GM19395 (cell line): ENCODE measurements around the gene NLN.
"Not testable (repeated sequence)": the region's sequence is repeated elsewhere in the genome, so short reads cannot be mapped to it uniquely, and the experiment has no call there.

Experiments used
- ATAC-seq: cut with Tn5 transposase; IDR thresholded peaks from one replicate; pipeline ENCODE4 v1.9.1; 2021; ENCODE audit warnings: mild to moderate bottlenecking, moderate library complexity; ENCODE audit not compliant: unreplicated experiment

Gene NLN

DNA sequence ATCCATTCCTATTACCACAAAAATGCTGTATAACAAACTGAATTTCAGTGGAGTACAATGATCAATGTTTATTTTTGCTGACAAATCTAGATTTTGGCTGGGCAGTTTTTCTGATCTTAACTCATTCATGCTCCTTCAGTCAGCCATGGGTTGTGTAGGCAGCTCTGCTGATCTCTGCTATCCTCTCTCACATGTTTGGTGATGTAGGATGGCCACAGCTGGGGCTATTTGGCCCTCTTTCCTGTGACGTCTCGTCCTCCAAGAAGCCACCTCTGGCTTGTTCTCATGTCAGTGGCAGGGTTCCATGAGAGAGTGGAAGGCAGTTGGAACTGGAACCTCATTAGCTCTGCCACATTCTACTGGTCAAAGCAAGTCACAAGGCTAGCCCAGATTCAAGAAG, 8.9 kb downstream of the NLN start:
- ATAC-seq, result no peak

DNA sequence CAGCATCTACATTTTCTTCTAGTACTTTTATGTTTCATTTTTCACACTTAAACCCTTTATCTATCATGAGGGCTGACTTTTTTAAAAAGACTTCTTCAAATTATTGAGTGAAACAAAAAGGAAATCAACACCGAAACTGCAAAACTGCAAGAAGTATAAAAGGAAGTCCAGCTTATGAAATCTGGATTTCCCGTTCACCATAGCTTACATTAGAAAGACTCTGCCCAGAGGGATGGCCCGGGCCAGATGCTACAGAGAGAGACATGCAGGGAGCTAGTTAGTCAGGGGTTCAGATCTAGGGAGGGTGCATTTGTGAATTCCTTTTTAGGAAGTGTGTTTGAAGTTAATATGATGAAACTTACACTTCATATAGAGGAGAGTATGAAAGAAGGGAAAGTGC, 10.0 kb downstream of the NLN start:
- not testable (repeated sequence) for ATAC-seq

DNA sequence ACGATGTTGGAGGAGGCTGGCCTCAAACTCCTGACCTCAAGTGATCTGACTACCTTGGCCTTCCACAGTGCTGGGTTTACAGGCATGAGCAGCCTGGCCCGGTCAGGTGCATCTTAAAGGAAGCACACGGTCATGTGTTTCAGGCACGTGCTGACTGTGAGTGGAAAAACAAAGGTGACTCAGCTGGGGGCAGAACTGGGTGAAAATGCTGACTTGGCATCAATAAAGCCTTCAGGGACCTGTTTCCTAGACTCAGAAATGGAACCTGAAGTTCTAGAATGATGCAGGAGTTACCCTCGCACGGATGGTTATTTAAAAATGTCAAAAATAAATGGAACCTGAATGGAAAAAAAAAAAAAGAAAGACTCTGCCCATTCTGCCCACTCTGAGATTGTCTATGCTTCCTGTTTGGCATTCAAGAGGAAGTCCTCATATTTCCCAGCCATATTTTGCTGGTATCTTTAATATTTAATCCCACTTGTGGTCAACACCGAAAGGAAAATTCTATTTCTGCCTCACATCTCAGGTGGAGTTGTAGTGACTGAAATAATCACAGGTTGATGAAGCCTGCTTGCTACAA, 12.3 kb downstream of the NLN start:
- not testable (repeated sequence) for ATAC-seq

DNA sequence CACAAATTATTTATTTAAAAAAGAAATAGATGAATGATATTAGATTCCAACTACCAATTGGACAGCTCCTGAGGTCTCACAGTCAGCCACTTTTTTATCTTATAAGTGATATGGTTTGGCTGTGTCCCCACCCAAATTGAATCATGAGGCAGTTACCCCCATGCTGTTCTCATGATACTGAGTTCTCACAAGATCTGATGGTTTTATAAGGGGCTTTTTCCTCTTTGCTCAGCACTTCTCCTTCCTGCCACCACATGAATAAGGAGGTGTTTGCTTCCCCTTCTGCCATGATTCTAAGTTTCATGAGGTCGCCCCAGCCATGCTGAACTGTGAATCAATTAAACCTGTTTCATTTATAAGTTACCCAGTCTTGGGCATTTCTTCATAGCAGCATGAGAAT, 12.9 kb downstream of the NLN start:
- no peak for ATAC-seq

DNA sequence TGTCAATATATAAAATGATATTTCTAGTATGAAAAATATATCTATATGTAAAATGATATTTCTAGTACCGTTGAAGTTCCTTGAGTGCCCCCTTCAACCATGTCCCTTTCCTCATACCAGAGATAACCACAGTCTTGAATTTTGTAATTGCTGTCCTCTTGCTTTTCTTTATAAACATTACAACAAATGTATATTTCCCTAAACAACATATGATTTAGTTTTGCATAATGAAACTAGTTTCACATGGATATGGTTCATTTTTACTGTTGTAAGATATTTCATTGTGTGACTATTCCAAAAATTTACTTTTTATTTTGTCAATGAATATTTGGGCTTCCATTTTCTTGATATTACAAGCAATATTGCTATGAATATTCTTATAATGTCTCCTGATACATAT, 14.0 kb downstream of the NLN start:
- no peak for ATAC-seq

DNA sequence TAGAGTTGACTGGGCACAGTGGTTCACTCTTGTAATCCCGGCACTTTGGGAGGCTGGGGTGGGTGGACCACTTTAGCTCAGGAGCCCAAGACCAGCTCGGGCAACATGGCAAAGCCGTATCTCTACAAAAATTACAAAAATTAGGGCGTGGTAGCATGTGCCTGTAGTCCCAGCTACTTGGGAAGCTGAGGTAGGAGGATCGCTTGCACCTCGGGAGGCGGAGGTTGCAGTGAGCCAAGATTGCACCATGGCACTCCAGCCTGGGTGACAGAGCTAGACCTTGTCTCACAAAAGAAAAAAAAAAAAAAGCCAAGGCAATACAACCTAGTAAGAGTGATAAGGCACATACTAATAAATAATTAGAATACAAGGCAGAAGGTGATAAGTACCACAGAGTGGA, 15.8 kb downstream of the NLN start:
- ATAC-seq, result no peak

DNA sequence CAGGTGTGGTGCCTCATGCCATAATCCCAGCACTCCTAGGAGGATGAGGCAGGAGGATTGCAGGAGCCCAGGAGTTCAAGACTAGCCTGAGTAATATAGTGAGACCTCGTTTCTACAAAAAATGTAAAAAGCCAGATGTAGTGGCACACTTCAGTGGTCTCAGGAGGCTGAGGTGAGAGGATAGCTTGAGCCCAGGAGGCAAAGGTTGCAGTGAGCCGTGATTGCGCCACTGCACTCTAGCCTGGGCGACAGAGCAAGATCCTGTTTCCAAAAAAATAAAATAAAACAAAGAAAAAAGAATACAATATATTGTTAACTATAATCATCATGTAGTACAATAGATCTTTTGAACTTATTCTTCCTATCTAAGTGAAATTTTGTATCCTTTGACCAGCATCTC, 16.3 kb downstream of the NLN start:
- no peak for ATAC-seq

DNA sequence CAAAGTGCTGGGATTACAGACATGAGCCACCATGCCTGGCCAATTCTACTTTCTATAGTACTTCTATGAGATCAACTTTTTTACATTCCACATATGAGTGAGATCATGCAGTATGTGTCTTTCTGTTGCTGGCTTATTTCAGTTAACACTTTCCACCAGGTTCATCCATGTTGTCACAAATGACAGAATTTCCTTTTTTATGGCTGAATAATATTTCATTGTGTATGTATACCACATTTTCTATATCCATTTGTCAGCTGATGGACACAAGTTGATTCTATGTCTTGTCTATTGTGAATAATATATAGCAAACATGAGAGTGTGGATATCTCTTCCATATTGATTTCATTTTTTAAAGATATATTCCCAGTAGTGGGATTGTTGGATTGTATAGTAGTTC, 17.2 kb downstream of the NLN start:
- ATAC-seq, result no peak

DNA sequence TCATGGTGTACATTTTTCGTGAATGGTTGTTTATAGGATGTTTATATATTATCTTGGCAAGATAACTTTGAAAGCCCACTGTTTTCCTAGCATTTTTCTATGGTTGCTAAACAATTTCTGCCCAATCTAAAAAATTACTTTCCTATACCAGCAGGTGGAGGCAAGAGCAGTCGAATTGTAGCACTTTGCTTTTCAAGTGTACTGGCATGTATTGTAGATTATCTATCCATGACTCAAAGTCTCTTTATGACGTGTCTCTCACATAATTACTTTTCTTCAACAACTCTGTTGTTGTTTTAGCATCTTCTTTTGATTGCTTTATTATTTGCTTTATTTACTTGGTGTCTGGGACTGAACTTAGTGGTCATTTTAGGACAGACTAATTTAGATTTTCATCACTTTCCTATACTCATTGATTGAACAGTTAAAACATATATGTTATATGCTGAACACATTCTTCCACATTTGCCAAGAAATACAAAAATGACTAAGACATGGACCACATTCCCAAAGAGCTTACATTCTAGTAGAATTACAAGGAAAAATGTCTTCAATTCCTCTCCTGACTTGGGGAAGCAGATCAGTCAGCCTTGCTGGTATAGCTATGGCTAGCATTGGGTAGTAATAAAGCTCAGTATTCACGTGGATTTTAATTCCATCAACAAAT, 20.7 kb downstream of the NLN start:
- ATAC-seq, result peak; percentile 90

DNA sequence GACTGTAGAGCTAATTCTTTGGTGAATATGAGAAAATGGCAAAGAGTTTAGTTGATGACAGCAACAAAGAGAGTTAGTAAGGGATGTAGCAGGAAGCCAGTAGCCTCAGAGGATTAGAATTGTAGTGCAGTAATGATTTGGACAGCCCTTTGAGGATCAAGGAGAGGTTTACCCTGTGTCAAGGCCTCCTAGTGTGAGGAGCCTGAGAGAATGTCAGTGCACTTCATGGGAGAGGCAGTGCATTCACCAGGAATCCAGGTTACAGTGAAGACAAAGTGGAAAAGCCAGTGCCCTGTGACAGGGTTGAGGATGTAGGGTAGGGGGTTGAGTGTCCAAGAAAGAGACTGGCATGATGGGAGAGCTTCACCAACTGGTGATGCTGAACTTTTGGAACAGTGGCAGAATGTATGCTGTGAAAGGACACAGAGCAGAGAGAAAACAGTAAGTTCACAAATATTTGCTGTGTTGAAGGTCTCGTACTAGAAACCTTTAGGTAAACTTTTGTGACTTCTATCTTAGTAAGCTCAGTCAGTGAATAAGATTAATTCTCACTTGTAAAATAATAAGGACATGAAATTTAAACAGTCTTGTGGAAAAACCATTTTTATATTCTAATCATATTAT, 27.3 kb downstream of the NLN start:
- no peak for ATAC-seq

DNA sequence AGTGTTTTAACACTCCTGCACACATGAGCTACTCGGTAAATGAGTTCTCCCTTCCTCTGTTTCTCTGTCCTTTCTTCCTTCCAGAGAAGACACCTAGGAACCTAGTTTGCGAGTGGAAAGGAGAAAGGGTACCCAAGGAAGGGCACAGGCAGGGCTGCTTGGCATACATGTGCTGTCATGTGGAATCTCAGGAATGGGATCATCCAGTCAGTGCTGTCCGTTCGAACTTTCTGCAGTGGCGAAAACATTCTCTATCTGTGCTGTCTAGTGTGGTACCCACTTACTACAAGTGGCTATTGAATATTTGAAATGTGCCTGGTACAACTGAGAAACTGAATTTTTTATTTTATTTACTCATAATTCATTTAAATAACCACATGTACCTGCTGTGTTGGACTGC, 28.0 kb downstream of the NLN start:
- no peak for ATAC-seq

DNA sequence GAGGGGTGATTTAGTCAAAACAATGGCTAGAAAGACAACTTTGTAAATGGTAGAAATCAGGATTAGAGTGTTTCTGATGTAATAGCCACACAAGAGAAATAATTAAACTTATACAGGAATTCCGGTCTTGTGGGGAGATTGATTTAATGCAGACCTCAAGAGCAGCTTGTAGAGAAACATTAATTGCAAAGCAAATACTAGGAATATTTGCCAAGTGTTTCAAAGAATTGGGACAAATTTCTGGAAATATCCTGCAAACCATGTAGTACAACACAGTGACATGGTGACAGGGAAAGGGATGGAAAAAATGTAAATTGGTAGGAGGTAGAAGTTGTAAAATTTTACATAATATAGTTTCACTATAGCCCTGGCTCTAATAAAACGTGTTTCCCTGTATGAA, 28.9 kb downstream of the NLN start:
- ATAC-seq, result no peak

DNA sequence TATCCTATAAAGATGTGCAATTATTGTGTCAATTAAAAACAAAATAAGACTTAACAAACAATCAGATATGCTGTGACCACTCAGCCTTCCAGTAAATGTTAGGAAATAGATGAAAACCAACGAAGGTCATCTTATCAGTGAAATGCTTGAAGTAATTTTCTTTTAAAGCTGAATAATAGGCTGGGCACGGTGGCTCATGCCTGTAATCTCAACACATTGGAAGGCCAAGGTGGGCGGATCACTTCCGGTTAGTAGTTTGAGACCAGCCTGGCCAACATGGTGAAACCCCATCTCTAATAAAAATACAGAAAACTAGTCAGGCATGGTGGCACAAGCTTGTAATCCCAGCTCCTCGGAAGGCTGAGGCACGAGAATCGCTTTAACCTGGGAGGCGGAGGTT, 31.2 kb downstream of the NLN start:
- no peak for ATAC-seq

DNA sequence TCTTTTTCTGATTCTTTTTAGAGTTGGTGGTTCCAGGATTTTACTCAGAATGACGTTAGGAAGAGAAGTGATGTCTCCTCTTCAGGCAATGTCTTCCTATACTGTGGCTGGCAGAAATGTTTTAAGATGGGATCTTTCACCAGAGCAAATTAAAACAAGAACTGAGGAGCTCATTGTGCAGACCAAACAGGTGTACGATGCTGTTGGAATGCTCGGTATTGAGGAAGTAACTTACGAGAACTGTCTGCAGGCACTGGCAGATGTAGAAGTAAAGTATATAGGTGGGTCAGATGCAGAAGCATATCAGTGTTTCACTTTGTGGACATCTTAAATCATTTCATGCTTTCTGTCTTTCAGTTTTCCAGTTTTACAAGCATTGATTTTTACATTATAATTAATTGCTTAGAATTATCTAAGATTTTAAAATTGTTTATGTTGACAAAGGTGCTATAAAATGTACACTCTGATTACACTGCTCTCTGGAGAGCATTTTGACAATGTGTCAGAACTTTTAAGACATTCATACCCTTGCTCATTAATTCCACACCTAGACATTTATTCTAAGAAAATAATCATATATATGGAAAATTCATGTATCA, 36.6 kb downstream of the NLN start:
- ATAC-seq, result no peak

DNA sequence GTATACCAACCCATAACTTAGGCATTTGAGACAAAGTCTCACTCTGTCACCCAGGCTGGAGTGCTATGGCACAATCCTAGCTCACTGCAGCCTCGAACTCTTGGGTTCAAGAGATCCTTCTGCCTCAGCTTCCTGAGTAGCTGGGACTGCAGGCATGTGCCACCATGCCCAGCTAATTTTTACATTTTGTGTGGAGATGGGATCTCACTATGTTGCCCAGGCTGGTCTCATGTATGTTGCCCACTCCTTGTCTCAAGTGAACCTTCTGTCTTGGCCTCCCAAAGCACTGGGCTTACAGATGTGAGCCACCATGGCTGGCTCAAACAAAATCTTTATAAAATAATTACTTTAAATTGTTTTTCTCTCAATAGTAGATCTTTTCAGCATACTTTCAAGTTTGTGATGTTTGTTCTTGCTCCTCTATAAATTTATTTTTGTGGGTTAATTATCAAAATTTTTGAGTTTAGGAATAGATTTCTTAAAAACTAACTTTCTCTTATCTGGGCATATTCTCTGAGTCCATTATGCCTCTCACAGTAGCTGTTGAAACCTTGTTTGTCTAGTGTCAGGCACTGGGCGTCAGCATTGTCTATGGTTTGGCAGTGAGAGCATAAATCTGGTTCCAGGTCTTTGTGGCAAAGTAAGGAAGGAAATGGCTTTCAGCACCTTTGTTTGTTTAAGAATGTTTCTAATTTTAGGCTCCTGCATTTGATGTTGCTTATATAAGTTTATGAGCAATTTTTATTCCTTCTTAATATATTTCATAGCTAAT, 38.7 kb downstream of the NLN start:
- peak; percentile 58 for ATAC-seq

DNA sequence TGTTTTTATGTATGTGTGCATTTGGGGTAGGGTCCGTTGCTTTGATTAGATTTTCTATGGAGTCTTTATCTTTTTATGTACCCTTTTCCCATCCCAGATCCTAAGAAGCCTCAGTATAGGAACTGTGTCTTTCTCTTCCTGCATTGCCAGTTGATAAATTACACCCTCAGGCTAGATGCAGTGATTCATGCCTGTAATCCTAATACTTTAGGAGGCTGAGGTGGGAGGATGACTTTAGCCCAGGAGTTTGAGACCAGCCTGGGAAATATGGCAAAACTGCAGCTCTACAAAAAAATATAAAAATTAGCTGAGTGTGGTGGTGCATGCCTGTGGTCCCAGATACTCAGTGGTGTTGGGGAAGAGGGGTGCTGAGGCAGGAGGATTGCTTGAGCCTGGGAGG, 40.2 kb downstream of the NLN start:
- no peak for ATAC-seq

DNA sequence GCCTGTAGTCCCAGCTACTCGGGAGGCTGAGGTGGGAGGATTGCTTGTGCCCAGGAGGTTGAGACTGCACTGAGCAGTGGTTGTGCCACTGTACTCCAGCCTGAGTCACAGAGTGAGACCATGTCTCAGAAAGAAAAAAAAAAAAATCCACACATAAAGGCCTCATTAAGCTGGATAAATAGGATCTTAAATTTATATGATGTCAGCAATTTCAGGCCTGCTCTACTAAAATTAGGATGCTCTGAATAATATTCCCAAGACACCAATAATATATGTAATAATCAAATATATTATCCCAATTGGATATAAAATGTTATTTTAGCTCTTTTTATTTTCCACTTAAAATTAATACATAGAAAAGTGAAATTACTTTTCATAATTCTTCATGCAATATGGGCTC, 43.6 kb downstream of the NLN start:
- no peak for ATAC-seq

DNA sequence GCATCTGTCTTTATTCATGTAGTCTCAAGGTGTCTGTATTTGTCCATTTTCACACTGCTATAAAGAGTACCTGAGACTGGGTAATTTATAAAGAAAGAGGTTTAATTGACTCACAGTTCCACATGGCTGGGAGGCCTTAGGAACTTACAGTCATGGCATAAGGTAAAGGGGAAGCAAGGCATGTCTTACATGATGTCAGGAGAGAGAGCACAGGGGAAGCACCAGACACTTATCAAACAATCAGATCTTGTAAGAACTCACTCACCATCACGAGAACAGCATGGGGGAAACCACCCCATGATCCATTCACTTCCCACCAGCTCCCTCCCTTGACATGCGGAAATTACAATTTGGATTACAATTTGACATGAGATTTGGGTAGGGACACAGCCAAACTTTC, 44.2 kb downstream of the NLN start:
- no peak for ATAC-seq

DNA sequence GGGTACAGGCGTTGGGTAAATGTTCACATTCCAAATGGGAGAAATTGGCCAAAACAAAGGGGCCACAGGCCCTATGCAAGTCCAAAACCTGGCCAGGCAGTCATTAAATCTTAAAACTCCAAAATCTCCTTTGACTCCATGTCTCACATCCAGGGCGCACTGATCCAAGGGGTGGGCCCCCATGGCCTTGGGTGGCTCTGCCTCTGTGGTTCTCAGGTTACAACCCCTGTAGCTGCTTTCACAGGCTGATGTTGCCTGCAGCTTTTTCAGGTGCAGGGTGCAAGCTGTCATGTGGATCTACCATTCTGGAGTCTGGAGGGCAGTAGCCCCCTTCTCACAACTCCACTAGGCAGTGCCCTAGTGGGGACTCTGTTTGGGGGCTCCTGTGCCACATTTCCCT, 44.8 kb downstream of the NLN start:
- ATAC-seq, result no peak

DNA sequence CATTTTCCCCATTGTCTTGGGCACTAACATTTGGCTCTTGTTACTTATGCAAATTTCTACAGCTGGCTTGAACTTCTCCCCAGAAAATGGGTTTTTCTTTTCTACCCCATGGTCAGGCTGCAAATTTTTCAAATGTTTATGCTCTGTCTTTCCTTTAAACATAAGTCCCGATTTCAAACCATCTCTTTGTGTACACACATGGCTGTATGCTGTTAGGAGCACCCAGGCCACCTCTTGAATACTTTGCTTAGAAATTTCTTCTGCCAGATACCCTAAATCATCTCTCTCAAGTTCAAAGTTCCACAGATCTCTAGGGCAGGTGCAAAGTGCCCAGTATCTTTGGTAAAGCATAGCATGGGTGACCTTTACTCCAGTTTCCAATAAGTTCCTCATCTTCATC, 45.6 kb downstream of the NLN start:
- no peak for ATAC-seq

DNA sequence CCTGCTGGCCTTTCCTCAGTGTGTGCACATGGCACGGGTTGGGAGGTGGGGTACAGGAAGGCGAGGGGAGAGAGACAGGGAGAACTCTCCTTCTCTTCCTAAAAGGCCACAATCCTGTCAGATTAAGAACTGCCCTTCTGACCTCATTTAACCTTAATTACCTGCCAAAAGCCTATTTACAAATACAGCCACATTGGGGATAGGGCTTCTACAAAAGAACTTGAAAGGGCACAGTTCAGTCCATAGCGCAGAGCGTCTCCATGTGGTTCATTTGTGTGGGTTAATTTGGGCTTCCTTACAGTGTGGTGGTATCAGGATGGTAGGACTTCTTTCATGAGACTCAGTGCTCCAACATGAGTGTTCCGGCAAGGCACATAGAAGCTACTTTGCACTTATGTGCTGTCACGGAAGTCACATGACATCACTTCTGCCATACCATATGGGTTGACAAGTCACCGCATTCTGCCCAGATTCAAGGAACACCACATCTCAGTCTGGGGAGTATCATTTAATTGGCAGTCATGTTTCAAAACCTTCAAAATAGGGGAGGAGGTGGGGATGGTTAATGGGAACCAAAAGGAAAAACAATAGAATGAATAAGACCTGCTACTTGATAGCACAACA, 46.8 kb downstream of the NLN start:
- no peak for ATAC-seq
